ENCODE results near the gene KAZN. TPM values are rescaled to one million over a fixed set of nuclear protein-coding genes. Genes with fewer than 3 reads are reported as not detected.

The KAZN gene
- total RNA-seq, 4 donors from 2014 or later = 0.77 to 12.3 (median 4.9) TPM

GRCh38 chr1:14660801-14661200, 62.3 kb downstream of the KAZN start:
- Histone ChIP-seq H3K9me3 (no peaks in the 10 kb centered on the region), H3K4me3 (no peak overlapping the region), H3K4me1 (no peaks in the 10 kb centered on the region), H3K36me3 (no peaks in the 10 kb centered on the region), H3K27me3 (no peaks in the 10 kb centered on the region), H3K27ac (no peak overlapping the region)
- TF ChIP-seq CTCF (IDR thresholded peaks at IDR 0.05) = no peak
- TF ChIP-seq POLR2A (IDR thresholded peaks at IDR 0.05) = no peak
- no peak for DNase-seq
- intact Hi-C loops (cut with DNase I; ENCODE audit: low total_unique reads) = no loop called here

- H3K4me1 ChIP-seq = no peaks in the 10 kb centered on the region
- H3K4me3 ChIP-seq = no peak overlapping the region
- no peaks in the 10 kb centered on the region for H3K9me3 ChIP-seq
- H3K36me3 ChIP-seq = no peaks in the 10 kb centered on the region
- H3K27me3 ChIP-seq = no peaks in the 10 kb centered on the region
- TF ChIP-seq CTCF (IDR thresholded peaks at IDR 0.05) (no peak), POLR2A (IDR thresholded peaks at IDR 0.05) (no peak)
- DNase-seq = no peak
- no peak overlapping the region for H3K27ac ChIP-seq
- intact Hi-C loops (cut with DNase I; ENCODE audit: low total_unique reads) = no loop called here
Measured at GRCh38 chr1:14661222-14661621, 62.7 kb downstream of the KAZN start.

GRCh38 chr1:14662116-14662515, 63.6 kb downstream of the KAZN start:
- Histone ChIP-seq H3K4me1 (no peaks in the 10 kb centered on the region), H3K27ac (no peak overlapping the region), H3K36me3 (no peaks in the 10 kb centered on the region), H3K9me3 (no peaks in the 10 kb centered on the region), H3K4me3 (no peak overlapping the region), H3K27me3 (no peaks in the 10 kb centered on the region)
- intact Hi-C loops (cut with DNase I; ENCODE audit: low total_unique reads) = no loop called here
- no peak for TF ChIP-seq POLR2A (IDR thresholded peaks at IDR 0.05)
- no peak for TF ChIP-seq CTCF (IDR thresholded peaks at IDR 0.05)
- DNase-seq = peak in 1 of 2 donors; percentile 17

GRCh38 chr1:14663773-14664172, 65.3 kb downstream of the KAZN start:
- Histone ChIP-seq H3K4me3 (no peak overlapping the region), H3K9me3 (no peaks in the 10 kb centered on the region), H3K4me1 (no peaks in the 10 kb centered on the region), H3K27me3 (no peaks in the 10 kb centered on the region), H3K36me3 (no peaks in the 10 kb centered on the region), H3K27ac (no peak overlapping the region)
- DNase-seq = no peak
- TF ChIP-seq POLR2A (IDR thresholded peaks at IDR 0.05) (no peak), CTCF (IDR thresholded peaks at IDR 0.05) (no peak)
- intact Hi-C loops (cut with DNase I; ENCODE audit: low total_unique reads) = no loop called here

GRCh38 chr1:14666373-14666772, 67.9 kb downstream of the KAZN start:
- intact Hi-C loops (cut with DNase I; ENCODE audit: low total_unique reads) = no loop called here
- no peak overlapping the region for H3K4me3 ChIP-seq
- H3K36me3 ChIP-seq = no peaks in the 10 kb centered on the region
- H3K27ac ChIP-seq = no peak overlapping the region
- no peak for DNase-seq
- no peaks in the 10 kb centered on the region for H3K9me3 ChIP-seq
- no peaks in the 10 kb centered on the region for H3K27me3 ChIP-seq
- H3K4me1 ChIP-seq = no peaks in the 10 kb centered on the region
- no peak for TF ChIP-seq CTCF (IDR thresholded peaks at IDR 0.05)
